Fibroblast of skin of left quadriceps (primary cell): ENCODE results near the gene CPB1.

Source experiments
- DNase-seq, 2 experiments: peaks; one replicate each; pipeline ENCODE4 v3.0.0-alpha.2; 2013; ENCODE audit warnings: low read depth in 2 of 2

The CPB1 gene

GRCh38 chr3:148829926-148830325 is 2.3 kb downstream of the CPB1 start:
- DNase-seq: no peak

- no peak for DNase-seq
Observed at GRCh38 chr3:148833223-148833622, 5.6 kb downstream of the CPB1 start.

GRCh38 chr3:148839805-148840204 is 12.2 kb downstream of the CPB1 start:
- no peak for DNase-seq

GRCh38 chr3:148840451-148840850 is 12.8 kb downstream of the CPB1 start:
- DNase-seq: no peak

DNA sequence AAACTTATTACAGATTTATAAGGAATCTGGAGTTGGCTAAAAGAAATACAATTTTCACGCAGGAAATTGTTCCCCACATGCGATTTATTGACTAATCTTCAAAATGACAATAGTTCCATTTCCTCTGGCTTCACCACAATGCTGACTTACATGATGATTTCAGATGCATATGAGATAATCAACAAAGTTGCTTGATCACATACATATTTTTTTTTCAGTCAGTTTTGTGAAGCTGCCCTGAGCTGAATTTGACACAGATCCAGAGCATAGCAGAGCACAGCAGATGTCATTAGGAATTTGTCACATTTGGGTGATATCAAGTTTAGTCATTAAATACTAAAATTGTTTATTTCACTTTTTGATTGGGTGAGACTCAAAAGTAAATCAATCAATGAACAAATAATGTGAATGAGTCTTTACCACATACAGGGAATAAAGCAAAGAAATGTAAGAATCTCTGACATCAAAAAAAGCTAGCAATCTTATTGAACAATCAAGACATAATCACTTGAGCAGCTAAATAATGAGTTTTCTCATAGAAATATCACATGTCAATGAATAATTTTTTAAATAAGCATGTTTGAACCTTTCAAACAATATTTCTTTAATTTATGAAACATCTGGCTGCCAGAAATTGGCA is 18.3 kb downstream of the CPB1 start:
- DNase-seq: no peak

- no peak for DNase-seq
Observed at GRCh38 chr3:148847351-148847750, 19.7 kb downstream of the CPB1 start.

GRCh38 chr3:148848410-148848809 is 20.8 kb downstream of the CPB1 start:
- no peak for DNase-seq

GRCh38 chr3:148852271-148852992 is 24.8 kb downstream of the CPB1 start:
- no peak for DNase-seq

- no peak for DNase-seq
Observed at GRCh38 chr3:148853076-148853475, 25.5 kb downstream of the CPB1 start.

GRCh38 chr3:148854061-148854460 is 26.4 kb downstream of the CPB1 start:
- DNase-seq: no peak

DNA sequence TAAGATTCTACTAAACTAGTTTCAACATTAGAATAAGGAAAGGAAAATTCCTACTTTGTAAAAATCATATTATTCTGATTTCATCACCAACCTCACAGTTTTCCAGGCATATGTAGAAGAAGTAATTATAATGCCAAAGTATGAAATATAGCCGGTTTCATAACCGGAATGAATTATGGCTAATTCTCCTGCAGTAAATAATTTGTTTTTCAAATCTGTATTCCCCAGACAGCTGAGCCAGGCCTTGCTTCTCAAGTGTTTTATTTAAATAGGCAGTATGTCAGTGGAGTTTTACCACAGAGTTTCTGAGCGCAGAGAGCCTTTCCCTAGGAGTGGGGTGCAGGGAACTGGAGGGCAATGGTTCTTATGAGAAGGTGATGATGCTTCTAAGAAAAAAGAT is 28.8 kb downstream of the CPB1 start:
- DNase-seq: peak in 1 of 2 experiments; percentile 32

GRCh38 chr3:148857316-148857715 is 29.7 kb downstream of the CPB1 start:
- DNase-seq: no peak

GRCh38 chr3:148861277-148861869 is 33.8 kb downstream of the CPB1 start:
- peak in 1 of 2 experiments; percentile 39 for DNase-seq

DNA sequence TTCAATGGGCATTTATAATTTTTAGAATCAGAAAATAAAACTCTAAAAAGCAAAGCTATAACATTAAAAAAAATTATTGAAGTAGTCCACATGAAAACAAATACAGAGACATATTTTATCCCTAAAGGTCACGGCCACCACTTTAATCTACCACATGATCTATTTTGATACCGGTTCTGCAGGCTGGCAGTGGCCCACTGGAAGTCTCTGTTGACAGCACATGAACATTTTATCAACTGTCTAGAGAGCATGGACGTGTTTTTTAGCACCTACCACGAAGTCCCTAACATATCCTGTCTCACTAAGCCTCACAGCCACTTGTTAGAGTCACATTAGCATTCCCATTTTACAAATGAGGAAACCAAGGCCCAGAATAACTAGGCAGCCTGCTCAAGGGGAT is 35.7 kb downstream of the CPB1 start:
- DNase-seq: no peak

DNA sequence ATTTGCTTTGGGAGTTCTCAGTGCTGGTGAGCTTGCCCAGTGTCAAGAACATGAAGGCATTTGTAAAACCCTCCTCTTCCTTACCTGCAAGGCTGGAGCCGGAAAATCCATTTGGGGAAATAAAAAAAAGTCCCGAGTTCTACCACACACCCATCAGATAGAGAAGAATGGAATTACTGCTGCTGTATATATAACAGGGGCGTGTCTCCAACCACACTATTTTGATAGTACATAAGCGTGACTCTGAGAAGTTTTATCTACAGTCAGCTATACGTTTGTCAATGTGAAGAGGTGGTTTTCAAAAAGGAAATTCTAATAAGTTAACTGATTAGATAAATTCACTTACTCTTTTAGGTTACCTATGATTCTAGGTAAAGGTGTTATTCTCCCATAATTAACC is 36.2 kb downstream of the CPB1 start:
- no peak for DNase-seq

DNA sequence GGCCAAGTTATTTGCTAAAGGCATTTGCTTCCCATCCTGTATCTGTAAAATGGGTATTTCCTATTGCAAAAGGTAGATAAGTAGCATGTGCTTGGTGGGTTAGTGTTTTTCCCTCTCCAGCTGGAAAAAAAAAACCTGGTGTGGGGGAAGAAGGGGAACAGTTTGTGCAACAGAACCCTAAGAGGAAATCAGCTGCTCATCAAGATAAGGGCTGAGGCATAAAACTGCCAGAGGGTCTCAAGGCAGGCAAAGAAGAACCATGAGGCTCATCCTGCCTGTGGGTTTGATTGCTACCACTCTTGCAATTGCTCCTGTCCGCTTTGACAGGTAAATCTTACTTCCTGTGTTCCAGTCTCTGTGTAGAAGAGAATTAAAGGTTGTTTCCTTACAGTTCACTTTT is 37.4 kb downstream of the CPB1 start, which contains the start of gene CPA3:
TSS of gene CPA3 (plus strand) at position 248 of the 400 bp plus-strand sequence. CDS start at position 260, 12 bp downstream.
- no peak for DNase-seq

GRCh38 chr3:148866261-148866660 is 38.6 kb downstream of the CPB1 start:
- peak; percentile 41 to 53 for DNase-seq

DNA sequence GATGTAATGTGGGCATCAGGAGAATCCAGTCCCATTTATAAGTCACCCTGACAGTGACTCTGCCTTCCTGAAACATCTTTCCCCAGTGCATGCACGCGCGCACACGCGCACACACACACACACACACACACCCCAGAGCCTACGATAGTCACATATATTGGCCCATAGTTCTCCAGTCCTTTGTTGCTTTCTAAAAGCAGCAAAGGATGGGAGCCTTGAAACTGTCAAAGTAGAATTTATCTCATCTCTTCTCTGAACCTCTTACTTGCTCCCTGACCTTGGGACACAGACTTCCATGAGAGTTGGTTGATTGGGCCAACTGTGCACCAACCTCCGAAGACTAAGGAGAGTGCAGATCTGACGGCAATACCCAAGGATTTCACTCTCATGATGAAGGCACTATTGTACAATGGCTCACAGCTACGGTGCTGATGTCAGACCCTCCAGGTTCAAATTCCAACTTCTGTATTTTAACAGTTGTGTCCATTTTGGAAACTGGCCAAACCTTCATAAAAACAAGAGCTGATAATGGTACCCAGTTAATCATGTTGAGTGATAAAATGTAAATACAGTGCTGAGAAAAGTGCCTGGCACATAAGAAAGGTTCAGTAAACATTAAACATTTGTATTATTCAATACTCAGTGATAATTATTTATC is 45.8 kb downstream of the CPB1 start:
- DNase-seq: no peak

GRCh38 chr3:148873977-148874376 is 46.4 kb downstream of the CPB1 start:
- no peak for DNase-seq

GRCh38 chr3:148878095-148878494 is 50.5 kb downstream of the CPB1 start:
- no peak for DNase-seq

DNA sequence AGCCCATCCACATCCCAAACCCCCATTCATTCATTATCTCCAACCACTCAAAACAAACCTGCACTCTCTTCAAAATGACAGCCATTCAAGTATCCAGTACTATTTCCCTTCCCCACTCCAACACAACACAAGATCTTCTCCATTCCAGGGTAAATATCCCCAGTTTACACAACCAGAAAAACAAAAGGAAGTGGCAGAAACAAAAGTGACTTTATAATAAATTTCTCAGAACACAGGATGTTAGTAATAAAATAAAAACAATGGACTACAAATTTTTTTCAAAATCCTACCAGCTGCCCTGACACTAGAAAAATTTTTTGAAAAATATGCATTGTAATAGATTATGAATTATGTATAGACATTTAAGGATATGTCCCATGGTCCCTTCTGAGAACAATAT is 51.6 kb downstream of the CPB1 start:
- no peak for DNase-seq

- no peak for DNase-seq
Observed at GRCh38 chr3:148880681-148881080, 53.1 kb downstream of the CPB1 start.

GRCh38 chr3:148881286-148881685 is 53.7 kb downstream of the CPB1 start:
- DNase-seq: peak; percentile 49 to 50
